Measurements from ENCODE around the gene CIDEB. TPM values are rescaled to one million over a fixed set of nuclear protein-coding genes. Genes with fewer than 3 reads are reported as not detected.

The CIDEB gene
- total and polyA plus RNA-seq, 9 of the 15 experiments (the other 6 are each of a cell fraction or from before 2014, with no cell fraction given) = 0.03 to 0.35 (median 0.09) TPM; not detected in 3

- TF ChIP-seq ZFP36 (IDR thresholded peaks at IDR 0.05; ENCODE audit: low read depth, low read length, partially characterized antibody) = peak; percentile 8
- no peak for TF ChIP-seq WHSC1 (IDR thresholded peaks at IDR 0.05; ENCODE audit: low read length)
- peak; percentile 90 for TF ChIP-seq ZBTB7A (IDR thresholded peaks at IDR 0.05; ENCODE audit: borderline replicate concordance, control insufficient read depth, low read depth, low read length)
- TF ChIP-seq RBBP5 (IDR thresholded peaks at IDR 0.05; ENCODE audit: borderline replicate concordance, insufficient read depth, low read length, poor library complexity, severe bottlenecking) = peak; percentile 89
- peak; percentile 93 for TF ChIP-seq MGA (IDR thresholded peaks at IDR 0.05)
- TF ChIP-seq FIP1L1 (IDR thresholded peaks at IDR 0.05; ENCODE audit: low read depth, low read length, poor library complexity, severe bottlenecking) = peak; percentile 78
- TF ChIP-seq PHF8 (IDR thresholded peaks at IDR 0.05; ENCODE audit: borderline replicate concordance, low read length) = peak; percentile 86; the same call in 1 of the 2 replicates
- TF ChIP-seq RCOR1 (IDR thresholded peaks at IDR 0.05; ENCODE audit: borderline replicate concordance in 1 of 2, low read depth in 2 of 2, low read length in 2 of 2) = peak in 1 of 2 experiments; percentile 63; a peak in 2 of 4 replicates
- TF ChIP-seq THAP12 (CRISPR knock-in tag; IDR thresholded peaks at IDR 0.05) = peak; percentile 99
- TF ChIP-seq SIX5 (IDR thresholded peaks at IDR 0.05; ENCODE audit: borderline replicate concordance in 1 of 2, insufficient read depth in 1 of 2, low read depth in 1 of 2, low read length in 2 of 2) = peak in 1 of 2 experiments; percentile 19; a peak in 1 of 4 replicates
- no peak for TF ChIP-seq RAD51 (IDR thresholded peaks at IDR 0.05; ENCODE audit: borderline replicate concordance, low read depth)
- TF ChIP-seq ZNF586 (CRISPR knock-in tag; conservative IDR thresholded peaks at IDR 0.05) = no peak
Observed at GRCh38 chr14:24271134-24271833, 36.5 kb downstream of the CIDEB start, which contains the start of gene RABGGTA (continued).

All from K562 (cell line).